ENCODE data around the gene DACH1.

Gene DACH1

DNA sequence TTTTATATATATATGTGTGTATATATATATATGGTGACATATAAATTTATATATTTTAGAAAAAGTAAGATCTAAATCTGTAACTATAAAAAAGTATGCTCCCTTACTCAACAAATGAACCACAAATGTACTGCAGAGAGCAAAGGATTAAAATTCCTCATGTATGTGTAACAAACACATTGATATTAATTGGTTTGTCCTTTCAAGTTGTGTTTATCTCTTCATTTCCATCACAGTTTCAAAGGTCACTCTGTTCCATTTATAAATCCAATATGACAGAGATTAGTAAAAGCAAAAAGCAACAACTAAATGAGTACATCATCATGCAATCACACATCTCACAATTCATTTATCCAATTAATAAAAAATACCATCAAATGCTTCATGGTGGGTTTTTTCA, 247.9 kb downstream of the DACH1 start:
- no peak for FAIRE-seq

DNA sequence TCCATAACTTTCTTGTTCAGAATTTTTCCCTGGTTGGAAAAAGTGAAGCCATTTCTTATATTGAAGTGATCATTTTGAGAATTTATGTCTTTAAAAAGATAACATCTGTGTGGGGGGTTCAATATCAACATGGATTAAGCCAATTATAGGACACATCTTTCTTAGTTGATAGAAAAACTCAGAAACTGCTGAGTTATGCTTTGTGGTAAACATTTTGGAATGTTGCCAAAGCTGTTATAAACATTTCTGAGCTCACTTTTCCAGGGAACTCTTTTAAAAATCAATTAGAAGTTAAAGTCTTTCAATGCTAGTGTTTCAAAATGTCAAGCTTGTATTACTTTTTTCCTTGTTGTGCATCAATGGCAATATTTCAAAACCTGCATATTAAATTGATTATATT, 248.8 kb downstream of the DACH1 start:
- FAIRE-seq = no peak

DNA sequence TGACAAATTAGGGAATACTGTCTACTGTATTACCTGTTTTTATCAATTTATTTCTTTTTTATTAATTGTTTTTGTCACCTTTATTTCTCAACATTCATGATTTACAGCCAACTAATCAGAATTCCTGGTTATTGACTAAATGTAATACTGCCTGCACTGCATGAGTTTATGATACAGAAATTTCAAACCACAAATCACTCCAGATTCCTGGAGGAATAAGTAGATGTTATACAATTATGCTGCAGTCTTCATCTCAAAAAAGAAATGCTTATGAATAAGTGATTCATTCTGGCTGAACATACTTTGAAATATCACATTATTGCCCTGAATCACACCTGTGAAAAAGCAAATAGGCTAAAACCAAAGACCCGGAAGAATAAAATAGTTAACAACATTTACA, 249.7 kb downstream of the DACH1 start:
- no peak for FAIRE-seq

DNA sequence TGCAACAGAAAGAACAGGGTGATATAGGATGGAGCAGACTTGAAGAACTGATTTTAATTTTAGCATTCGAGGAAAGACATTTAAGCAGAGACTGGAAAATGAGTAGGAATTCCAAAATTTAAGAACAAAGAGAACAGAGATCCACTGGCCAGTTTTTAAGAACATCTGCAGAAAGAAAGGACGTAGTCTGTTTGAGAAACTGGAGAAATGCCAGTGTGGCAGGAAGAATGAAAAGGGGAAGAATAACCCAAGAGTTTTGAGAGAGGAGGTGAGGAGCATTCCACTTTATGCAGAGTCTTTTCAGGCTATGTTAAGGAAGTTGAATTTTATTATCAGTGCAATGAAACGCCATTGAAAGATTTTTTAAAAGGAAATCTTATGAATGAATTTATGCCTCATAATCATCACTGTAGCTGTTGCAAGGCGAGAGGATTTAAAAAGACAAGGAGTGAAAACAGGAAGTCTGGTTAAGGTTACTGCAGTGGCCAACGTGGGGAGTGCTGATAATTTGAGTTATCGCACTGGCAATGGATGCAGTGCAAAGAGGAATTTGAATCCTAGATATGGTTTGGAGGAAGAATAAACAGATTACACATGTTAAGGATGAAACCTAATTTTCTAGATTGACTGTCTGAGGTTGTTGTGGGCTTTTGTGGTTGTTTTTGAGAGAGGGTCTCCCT, 253.8 kb downstream of the DACH1 start:
- FAIRE-seq = no peak

DNA sequence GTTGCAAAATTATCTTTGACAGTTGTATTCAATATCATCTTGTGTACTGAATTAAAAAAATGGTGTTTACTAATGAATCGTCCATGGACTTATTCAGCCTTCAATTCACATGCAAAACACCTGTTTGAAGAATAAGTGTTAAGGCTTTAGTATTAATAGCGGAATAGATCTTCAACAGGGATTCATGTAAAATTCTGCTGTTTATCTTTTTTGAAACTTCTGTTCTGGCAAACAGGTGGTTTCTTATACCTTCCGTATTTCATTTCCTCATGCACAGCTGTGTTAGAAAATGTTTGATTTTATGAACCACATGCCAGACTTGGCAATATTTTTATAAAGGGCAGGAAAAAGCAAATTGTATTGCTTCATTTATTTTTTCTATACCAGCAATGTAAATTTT, 255.7 kb downstream of the DACH1 start:
- FAIRE-seq = no peak

DNA sequence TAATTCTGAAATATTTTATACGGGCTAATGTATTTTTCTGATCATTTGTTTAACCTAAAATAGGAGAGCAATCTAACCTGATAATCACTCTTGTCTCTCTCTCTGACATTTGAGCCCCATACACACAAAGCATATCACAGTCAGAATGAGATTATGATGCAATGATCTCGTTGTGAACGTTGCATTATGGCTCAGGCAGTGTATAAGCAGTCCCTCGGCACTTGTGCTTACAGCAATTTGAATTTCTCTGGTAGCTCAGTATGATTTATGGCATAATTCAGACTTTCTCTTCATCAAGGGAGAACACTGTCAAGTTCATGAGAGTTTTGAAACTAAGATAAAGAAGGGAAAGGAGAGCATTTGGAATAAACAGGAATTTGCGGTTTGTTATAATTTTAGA, 256.1 kb downstream of the DACH1 start:
- no peak for FAIRE-seq

DNA sequence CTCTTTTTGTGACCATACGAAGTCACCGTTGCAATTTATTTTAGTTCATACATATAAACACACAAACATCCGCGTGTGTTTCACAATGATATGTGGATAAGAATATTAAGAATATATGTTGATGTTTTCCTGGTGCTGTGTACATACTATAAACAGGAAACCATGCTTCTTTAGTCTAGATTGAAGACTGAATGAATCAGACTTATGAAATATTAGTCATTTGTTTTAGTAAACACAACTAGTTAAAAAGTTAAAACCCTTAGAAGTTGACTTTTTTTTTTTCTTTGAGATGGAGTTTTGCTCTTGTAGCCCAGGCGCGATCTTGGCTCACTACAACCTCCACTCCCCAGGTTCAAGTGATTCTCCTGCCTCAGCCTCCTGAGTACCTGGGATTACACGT, 257.7 kb downstream of the DACH1 start:
- no peak for FAIRE-seq

DNA sequence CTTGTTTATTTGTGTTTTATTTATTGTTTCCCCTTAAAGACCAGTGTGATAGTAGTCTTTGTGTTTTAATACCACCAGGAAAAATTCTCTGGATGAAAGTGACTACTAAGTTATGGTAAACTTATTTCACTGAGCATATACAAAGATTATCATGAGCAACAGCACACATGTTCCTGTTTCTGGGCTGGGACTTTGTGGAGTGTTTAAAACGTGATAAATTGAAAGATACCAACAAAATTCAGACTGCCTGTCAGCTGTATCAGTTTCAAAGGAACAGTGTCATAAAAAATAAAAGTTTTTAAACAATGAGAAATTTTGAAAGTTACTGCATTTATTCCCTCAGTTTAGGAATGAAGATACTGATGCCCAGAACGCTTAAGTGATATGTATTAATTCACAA, 259.4 kb downstream of the DACH1 start:
- FAIRE-seq = no peak

DNA sequence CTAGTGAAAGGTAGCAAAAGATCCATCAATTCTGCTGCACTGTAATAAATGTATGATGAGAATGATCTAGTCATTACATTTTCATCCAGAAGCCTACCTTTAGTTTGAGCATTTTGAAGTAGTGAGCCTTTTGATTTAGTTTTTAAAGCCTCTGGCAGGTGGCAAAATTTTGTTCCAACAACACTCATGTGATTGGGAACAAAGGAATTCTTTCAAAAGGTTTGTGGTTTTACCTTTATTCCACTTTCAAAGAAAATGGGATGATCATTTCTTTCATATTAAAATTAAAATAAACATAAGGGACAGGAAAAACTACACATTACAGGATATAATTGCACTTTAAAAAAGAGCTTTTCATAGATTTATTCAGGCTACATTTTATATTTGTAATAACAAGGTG, 260.2 kb downstream of the DACH1 start:
- no peak for FAIRE-seq

DNA sequence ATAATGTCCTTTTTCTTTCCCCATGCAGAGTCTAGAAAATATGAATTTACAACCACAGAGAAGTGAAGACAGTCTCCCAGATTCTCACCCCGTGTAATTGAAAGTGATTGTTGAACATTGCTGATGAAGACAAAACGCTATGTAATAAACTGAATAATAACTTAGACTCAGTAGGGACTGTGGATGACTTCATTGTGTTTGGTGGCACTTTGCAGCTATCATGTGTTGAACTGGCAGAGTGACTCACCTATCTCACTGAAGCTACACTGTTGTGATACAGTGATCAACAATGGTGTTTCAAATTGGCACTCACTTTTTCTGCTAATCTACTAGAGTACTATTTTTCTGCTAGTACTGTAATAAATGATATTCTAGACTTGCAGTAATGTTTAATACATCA, 261.3 kb downstream of the DACH1 start:
- no peak for FAIRE-seq

DNA sequence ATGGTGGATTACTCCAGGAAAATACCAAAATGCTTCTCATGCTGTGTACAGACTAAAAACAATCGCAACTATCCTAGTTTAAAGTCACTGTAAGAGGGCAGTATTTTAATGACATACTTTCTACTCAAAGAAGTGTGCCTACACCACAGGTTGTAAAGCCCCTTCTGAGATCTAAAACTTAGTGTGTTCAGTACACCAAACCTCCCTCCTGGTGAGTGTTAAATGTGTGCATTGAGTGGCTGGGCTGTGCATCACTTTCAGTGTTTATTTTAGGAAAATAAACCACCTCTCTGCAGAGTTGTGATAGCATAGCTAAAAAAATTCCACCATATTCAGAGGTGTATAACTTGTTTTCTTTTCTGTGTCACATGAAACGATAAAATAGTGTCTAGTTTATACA, 263.7 kb downstream of the DACH1 start:
- no peak for FAIRE-seq

DNA sequence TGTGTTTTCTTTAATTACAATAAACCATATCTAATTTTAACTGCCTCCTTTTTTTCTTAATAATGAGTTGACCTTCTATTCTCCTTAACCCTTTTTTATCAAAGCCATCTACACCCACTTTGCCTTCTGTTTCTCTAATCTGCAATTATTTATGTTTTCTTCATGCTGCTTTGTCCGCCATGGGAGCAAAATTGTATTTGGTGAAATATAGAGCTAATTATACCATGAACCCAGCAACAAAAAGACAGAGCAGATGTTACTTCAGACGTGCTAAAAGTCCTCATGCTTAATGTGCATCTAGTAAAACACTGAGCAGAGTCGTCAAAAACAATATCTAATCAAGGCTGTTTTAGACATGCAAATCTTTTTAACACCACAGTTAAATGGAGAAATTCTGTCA, 264.7 kb downstream of the DACH1 start:
- no peak for FAIRE-seq

DNA sequence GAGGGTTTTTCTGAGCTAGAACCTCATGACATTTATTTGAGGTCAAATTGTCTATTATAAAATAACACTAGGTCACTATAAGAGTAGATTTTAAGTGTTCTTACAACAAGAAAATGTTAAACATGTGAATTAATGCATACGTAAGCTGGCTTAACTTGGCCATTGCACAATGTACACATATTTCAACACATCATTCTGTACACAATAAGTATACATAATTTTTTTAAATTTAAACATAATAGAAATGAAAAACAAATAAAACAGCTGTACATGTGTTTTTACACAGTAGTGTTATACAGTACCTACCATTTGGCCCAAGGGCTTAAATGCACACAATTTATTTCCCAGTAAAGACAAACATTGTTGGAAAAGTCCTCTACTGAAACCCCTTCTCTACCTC, 269.9 kb downstream of the DACH1 start:
- FAIRE-seq = no peak

DNA sequence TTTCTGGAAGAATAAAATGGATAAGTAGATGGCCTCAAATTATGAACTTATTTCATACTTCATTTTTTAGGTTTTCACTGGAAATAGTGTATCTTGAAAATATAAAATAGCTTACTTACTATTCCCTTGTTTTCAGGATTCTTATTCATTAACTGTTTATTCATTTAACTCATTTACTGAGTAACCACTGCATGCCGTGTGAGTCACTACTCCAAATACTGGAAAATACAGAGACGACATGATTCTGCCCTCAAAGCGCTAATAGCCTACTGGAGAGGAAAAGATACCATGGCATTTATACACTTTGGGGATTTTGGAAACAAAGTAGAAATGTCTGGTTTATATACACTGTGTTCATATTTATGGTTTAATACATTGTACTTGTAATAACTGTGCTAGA, 270.9 kb downstream of the DACH1 start:
- no peak for FAIRE-seq

DNA sequence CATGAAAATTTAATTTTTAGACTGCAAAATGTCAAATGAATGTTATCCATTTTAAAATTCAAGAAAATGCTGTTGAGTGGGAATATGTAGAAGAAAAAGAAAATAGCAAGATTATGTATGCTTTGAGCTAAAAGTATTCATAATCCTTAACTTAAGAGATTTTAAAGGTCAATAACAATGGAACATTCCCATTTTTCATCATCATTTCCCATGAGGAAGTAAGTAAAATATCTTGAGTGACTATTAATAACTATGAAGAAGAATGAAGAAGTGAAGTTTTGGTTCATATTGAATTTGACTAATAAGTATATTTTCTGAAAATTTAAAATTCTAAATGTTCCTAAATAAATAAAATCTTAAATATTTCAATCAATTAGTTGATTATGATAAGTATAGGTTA, 273.4 kb downstream of the DACH1 start:
- no peak for FAIRE-seq

DNA sequence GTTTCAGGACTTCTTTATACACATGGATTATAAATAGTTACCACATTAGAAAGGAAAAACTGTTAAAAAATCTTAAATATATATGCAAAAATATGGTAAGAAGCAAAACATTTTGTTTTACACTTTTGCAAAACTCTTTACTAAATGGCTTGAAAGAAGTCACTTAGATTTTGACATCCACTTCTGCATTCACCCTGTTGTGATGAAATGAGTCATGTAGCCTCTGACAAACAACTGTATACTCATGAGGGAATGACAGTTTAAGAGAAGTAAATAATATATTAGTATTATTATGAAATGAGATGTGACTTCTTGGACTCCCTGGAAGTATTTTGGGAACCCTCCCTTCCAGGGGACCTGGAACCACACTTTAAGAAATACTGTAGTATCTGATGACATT, 275.6 kb downstream of the DACH1 start:
- FAIRE-seq = no peak

DNA sequence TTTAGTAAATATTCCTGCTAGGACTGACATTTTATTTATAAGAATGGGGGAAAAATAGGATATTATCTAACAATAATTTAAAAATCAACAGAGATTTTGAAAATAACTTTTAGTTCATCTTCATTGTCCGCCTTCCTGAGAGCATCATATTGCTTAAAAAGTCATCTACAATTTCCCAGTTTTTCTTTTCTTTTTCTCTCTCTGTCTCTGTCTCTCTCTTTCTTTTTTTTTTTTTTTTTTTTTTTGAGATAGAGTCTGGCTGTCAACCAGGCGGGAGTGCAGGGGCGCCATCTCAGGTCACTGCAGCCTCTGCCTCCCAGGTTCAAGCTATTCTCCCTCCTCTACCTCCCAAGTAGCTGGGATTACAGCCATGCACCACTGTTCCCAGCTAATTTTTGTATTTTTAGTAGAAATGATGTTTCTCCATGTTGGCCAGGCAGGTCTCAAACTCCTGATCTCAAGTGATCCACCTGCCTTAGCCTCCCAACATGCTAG, 276.3 kb downstream of the DACH1 start:
- no peak for FAIRE-seq

DNA sequence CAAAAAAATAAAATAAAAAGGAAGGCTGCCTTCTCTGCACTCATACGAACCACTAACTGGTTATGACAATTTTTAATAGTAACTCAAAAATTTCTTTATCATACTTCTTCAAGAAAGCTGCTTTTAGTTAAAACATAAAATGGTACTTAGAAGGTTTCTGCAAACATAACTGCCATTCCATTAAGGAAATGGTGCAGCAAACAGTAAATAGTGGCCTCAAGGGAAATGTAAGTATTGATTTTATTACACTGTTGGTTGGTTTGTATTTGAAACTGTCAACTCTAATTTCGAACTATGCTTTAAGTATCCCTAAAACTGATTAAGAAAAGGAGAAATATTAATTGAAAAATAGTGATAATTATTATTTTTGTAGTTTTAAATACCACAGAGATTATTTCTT, 278.0 kb downstream of the DACH1 start:
- FAIRE-seq = no peak

DNA sequence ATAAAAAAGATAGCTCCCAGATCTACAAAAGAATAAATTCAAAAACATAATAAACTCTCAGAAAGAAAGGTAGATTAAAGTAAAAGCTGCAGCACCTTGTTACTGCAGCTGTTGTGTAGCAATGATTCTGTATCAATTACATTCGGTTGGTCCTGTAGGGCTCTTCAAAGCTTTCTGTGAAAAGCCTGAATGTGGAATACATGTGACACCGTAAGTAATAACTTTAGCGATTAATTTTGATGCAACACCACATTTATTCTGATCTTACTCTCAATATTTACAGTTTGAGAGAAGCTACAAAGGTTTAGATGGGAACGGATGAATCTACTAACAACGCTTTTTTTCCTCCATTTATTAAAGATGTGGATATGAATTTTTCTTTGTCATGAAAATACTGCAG, 279.2 kb downstream of the DACH1 start:
- FAIRE-seq = no peak

DNA sequence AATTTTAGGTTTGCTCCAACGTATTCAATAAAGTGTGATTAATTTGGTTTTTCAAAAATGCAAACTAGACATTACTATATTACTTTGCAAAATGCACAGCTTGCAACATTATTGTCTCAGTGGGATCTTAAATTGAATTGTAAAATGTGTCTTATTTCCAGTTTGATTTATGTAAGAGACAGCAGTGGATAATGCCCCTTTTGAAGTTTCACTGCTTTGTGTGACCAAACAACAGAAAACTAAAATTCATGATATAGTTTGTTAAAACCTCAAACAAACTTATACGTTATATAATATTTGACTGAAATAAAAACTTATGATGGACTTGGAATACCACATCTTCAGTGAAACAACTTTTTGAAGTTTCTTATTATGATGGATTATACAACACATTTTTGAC, 279.8 kb downstream of the DACH1 start:
- FAIRE-seq = no peak

DNA sequence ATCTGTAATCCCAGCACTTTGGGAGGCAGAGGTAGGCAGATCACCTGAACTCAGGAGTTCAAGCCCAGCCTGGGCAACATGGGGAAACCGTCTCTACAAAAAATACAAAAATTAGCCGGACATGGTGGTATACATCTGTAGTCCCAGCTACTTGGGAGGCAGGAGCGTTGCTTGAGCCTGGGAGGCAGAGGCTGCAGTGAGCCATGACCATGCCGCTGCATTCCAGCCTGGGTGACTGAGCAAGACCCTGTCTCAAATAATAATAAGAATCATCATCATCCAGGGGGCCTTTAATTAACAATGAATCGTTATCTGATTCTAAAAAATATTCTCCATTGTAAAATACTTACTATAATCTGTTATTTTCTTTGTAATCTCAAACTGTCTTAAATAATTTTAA, 283.4 kb downstream of the DACH1 start:
- FAIRE-seq = no peak

DNA sequence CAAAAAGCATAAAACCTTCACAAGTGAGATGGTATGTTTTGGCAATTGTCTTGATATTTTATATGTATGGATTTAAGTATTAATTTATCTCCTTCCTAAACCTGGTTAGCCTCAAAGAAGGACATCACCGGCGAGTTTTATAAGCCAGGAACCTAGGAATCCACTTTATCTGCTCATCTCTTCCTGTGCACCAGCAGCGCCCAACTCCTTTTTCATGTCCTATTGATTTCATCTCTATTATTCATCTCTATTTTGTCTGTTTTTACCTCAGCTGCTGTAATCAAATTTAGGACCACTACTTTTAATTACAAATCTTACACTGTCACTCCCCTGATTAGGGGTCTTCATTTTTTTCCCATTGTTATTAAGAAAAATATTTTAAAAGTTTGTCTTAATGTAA, 286.4 kb downstream of the DACH1 start:
- FAIRE-seq = no peak

DNA sequence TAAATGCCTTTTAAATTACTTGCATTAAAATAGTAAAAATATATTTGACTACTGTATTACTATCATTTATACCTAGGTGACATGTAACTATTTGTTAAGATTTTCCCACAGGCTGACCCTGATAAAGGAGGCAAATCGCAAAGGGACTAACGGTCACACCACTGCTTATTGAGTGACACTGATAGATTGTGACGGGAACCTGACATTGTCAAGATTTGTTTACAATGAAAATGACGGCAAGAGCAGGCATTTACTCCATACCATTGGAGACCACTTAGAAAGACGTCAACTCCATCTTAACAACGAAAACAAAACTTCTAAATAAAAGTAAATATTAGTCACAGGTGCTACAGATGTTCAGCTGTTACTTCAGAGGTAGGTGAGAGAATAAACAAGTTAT, 289.0 kb downstream of the DACH1 start:
- FAIRE-seq = no peak

DNA sequence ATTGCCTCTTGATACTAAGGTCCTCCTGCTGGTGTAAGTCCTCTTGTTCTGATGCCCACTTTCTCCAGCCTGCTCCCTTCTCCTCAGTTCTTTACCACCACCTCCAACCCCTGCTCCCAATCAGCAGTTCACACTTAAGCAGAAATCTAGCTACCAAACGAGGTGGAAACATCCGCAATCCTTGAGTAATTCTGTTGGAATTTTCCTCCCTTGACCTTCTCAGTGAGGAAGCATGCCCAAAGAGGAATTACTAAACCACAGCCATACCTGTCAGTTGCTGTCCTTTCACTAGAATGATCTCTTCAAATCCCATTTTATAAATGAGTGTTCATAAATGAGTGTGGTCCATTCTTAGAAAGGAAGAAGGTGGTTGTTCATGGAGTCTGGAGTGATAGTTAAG, 289.9 kb downstream of the DACH1 start:
- FAIRE-seq = no peak

DNA sequence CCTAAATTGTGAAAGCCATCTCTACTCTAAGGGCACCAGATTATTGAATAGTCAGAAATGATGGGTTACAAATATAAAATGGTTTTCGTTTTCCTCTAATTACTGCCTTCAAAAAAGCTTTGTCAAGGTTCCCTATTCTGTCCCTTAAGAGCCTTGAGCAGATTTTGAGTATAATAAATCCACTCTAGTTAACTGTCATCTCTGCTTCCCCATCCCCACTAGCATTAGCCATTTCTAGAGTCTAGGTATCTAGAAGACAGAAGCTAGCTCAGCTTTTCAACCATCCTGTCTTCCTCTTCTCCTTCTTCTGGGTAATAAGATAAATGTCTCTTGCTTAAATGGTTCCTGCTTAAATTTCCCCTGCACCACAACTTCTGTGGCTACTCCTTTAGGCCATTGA, 290.4 kb downstream of the DACH1 start:
- no peak for FAIRE-seq

DNA sequence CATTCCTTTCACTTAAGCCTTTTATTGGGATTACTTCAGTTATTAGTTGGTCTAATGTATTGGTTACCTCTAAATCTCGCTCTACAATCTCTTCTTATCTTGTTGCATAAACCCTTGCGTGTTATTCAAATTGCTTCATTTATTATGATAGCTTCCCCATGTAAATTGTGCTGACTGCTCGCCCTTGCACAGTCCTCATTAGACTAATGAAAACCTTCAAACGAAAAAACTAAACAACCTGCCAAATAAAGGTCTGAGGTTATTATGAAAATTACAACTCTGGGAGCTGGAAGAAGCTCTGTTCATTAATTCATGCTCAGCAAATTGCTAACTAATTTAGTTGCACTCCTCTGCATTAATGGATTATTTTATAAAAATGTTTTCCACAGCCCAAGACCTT, 320.1 kb downstream of the DACH1 start:
- no peak for FAIRE-seq
